ENCODE results near the gene HIPK4.

- TF ChIP-seq SIN3A (IDR thresholded peaks at IDR 0.05; ENCODE audit: borderline replicate concordance, insufficient read depth, low read length) (no peak), POLR2AphosphoS5 (IDR thresholded peaks at IDR 0.05; ENCODE audit: low read depth, low read length) (no peak), REST (IDR thresholded peaks at IDR 0.05; ENCODE audit: insufficient read depth in 1 of 2, low read depth in 2 of 2, low read length in 2 of 2) (no peak), TAF1 (IDR thresholded peaks at IDR 0.05; ENCODE audit: borderline replicate concordance, insufficient read depth, low read length) (no peak)
Measured at GRCh38 chr19:40393894-40394815, 4.2 kb upstream of the HIPK4 start.
